Measurements from ENCODE around the gene SHTN1. TPM values are rescaled to one million over a fixed set of nuclear protein-coding genes. Genes with fewer than 3 reads are reported as not detected.

The SHTN1 gene
- total and polyA plus RNA-seq, 2 of the 4 experiments (the other 2 are of a cell fraction) = 0.54 to 2.3 TPM

GRCh38 chr10:116848944-116849247 is 156.1 kb downstream of the SHTN1 start:
- Histone ChIP-seq H3K27ac (ENCODE audit: insufficient read depth, low read length) (peak overlapping the region; percentile 6; the same call in 1 of the 2 replicates), H2AFZ (replicated peaks; ENCODE audit: low read length, poor library complexity) (peak overlapping the region; percentile 93), H3K9me3 (ENCODE audit: control insufficient read depth, insufficient read depth, low read length) (no peaks in the 10 kb centered on the region), H3K23ac (ENCODE audit: low read depth, low read length) (no peak overlapping the region), H3K79me1 (ENCODE audit: low read depth in 1 of 2, low read length in 2 of 2) (no peaks in the 10 kb centered on the region), H3K4me1 (ENCODE audit: control insufficient read depth, insufficient read depth, low read length) (peaks cover 3% of the 10 kb centered on the region; the same call in 1 of the 2 replicates), H2BK5ac (ENCODE audit: low read depth, low read length, poor library complexity, severe bottlenecking) (no peak overlapping the region), H2BK120ac (ENCODE audit: low read depth, low read length) (no peak overlapping the region), H3K56ac (ENCODE audit: extremely low read depth, insufficient read depth, low read length) (no peak overlapping the region), H3K4me3 (ENCODE audit: insufficient read depth, low read depth, low read length) (peak overlapping the region; percentile 76), H2BK15ac (ENCODE audit: low read depth, low read length) (no peak overlapping the region), H3K27me3 (ENCODE audit: control insufficient read depth, insufficient read depth, low read length) (peaks cover 14% of the 10 kb centered on the region), H3K4me2 (ENCODE audit: low read depth, low read length) (peak overlapping the region; percentile 91), H3K9ac (ENCODE audit: low read depth, low read length) (peak overlapping the region; percentile 74), H3K14ac (replicated peaks; ENCODE audit: low read depth, low read length) (no peak overlapping the region), H2BK20ac (ENCODE audit: low read depth, low read length) (no peak overlapping the region), H3K18ac (ENCODE audit: low read depth, low read length) (peak overlapping the region; percentile 2; the same call in 1 of the 2 replicates), H4K5ac (ENCODE audit: low read depth, low read length) (peak overlapping the region; percentile 16; the same call in 1 of the 2 replicates), H3K4ac (ENCODE audit: low read depth, low read length) (peak overlapping the region; percentile 54; the same call in 1 of the 2 replicates), H4K8ac (ENCODE audit: low read depth in 2 of 2, low read length in 2 of 2) (peak overlapping the region; percentile 61 to 62; a peak in 2 of 4 replicates), H2AK9ac (replicated peaks; ENCODE audit: low read depth, low read length, poor library complexity) (no peak overlapping the region), H4K20me1 (ENCODE audit: insufficient read depth, low read length) (no peaks in the 10 kb centered on the region), H2AK5ac (ENCODE audit: low read depth, low read length) (no peak overlapping the region), H3K9me1 (ENCODE audit: insufficient read depth, low read length) (no peaks in the 10 kb centered on the region), H3K36me3 (ENCODE audit: control insufficient read depth, insufficient read depth, low read length) (no peaks in the 10 kb centered on the region), H4K91ac (ENCODE audit: insufficient read depth, low read depth, low read length) (no peak overlapping the region)
- CTCF ChIA-PET = interaction anchor here (0.8 kb wide), 1 partner anchor 42 kb away, joined by 3 read pairs; no protein-coding TSS in a partner anchor
- no TSS peak for BruUV-seq (replicated peaks)
- peak; percentile 33 for ATAC-seq (ENCODE audit: low read depth)
- intact Hi-C loops (cut with micrococcal nuclease) = loop anchor here (5.0 kb wide), 1 partner anchor 153 kb away; no protein-coding TSS in a partner anchor
- in situ Hi-C loops (cut with MboI; ENCODE audit: low sequenced_read_pairs) = no loop called here
- TF ChIP-seq MAZ (IDR thresholded peaks at IDR 0.05; ENCODE audit: borderline replicate concordance, low read depth, low read length) = no peak
- TF ChIP-seq MXI1 (IDR thresholded peaks at IDR 0.05; ENCODE audit: borderline replicate concordance, low read depth, low read length) = no peak
- TF ChIP-seq NFE2L2 (IDR thresholded peaks at IDR 0.05; ENCODE audit: low read depth, low read length) = no peak
- TF ChIP-seq CEBPB (IDR thresholded peaks at IDR 0.05; ENCODE audit: low read depth, low read length) = no peak
- no peak for TF ChIP-seq SMC3 (IDR thresholded peaks at IDR 0.05; ENCODE audit: low read depth, low read length)
- no peak for TF ChIP-seq ELK1 (IDR thresholded peaks at IDR 0.05; ENCODE audit: borderline replicate concordance, low read depth, low read length)
- TF ChIP-seq RCOR1 (IDR thresholded peaks at IDR 0.05; ENCODE audit: insufficient replicate concordance, low read length) = no peak
- TF ChIP-seq FOS (IDR thresholded peaks at IDR 0.05; ENCODE audit: low read depth, low read length) = no peak
- TF ChIP-seq MAFK (IDR thresholded peaks at IDR 0.05; ENCODE audit: low read depth, low read length) = no peak
- no peak for TF ChIP-seq CTCF (conservative IDR thresholded peaks at IDR 0.05; ENCODE audit: low read depth, low read length)
- no peak for TF ChIP-seq POLR2A (IDR thresholded peaks at IDR 0.05; ENCODE audit: low read depth, low read length)
- no peak for TF ChIP-seq USF2 (IDR thresholded peaks at IDR 0.05; ENCODE audit: low read depth, low read length)
- TF ChIP-seq RFX5 (IDR thresholded peaks at IDR 0.05; ENCODE audit: low read depth, low read length) = no peak
- no peak for TF ChIP-seq RAD21 (IDR thresholded peaks at IDR 0.05; ENCODE audit: low read length)
- no peak for TF ChIP-seq CHD1 (IDR thresholded peaks at IDR 0.05; ENCODE audit: low read depth, low read length)
- TF ChIP-seq BHLHE40 (IDR thresholded peaks at IDR 0.05; ENCODE audit: low read depth, low read length) = no peak
- POLR2A ChIA-PET (ENCODE audit: unreplicated experiment) = interaction anchor here (0.6 kb wide), 1 partner anchor 150 kb away, joined by 7 read pairs; no protein-coding TSS in a partner anchor
- WGBS, 2 experiments (ENCODE audit: extremely low coverage in 2 of 2, insufficient read length in 1 of 2) = 0% methylated on average over 1 of the region's 23 CpGs; no CpG with 5 or more reads in 1 of the 2 experiments
- no peak for DNase-seq
- dilution Hi-C loops (cut with HindIII; ENCODE audit: low sequenced_read_pairs, unreplicated experiment) = no loop called here
